ENCODE data around the gene NDUFA11.
"Not testable (repeated sequence)": the region's sequence is repeated elsewhere in the genome, so short reads cannot be mapped to it uniquely, and the experiment has no call there.

NDUFA11 gene

DNA sequence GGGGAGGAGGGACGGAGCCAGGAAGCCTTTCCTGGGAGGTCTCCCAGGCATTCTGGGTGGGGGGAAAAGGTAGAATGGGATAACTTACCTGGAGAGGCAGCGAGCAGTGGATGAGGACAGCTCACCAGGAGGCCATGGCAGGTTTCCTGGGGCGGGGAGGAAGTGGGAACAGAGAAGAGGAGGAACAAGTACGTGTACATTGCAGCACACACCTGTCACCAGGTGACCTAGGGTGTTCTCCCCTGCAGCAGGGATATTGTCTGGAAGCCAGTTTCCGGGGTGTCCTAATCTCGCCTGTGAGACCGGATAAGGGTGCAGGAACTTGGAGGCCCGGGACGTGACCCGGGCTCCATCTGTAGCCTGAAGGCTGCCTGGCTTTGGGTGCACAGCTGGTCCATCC, 52.3 kb downstream of the NDUFA11 start, which contains the start of gene FUT3:
Gene FUT3 (minus strand): TSS at position 148 of the 400 bp plus-strand sequence.
- DNase-seq = no peak

DNA sequence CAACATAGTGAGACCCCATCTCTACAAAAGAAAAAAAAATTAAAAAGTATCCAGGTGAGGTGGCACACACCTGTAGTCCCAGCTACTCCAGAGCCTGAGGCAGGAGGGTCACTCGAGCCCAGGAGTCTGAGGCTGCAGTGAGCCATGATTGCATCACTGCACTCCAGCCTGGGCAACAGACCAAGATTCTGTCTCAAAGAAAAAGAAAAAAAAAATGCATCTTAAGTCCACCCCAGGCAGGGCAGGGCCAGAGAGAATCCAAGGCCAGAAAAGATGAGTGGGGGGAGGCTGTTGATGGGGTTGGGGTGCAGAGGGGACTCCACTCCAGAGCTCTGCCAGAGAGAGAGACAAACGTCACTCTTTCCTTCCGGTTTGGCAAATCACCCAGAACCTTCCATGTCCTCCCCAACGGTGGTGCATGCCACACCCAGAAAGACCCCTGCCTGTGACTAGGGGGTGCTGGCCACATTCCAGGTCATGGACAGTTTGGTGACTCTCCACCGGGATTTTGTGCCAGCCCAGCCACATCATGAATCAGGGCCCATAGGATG, 52.8 kb downstream of the NDUFA11 start:
- DNase-seq = no peak

DNA sequence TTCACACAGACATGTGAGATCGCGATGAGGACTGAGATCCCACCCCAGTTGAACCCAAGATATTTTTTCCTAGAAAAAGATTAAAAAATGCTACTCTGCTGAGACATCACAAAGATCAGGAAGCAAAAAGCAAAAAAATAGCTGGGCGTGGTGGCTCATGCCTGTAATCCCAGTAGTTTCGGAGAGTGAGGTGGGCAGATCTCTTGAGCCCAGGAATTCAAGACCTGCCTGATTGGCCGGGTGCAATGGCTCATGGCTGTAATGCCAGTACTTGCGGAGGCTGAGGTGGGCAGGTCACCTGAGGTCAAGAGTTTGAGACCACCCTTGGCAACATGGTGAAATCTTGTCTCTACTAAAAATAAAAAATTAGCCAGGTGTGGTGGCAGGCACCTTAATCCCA, 53.4 kb downstream of the NDUFA11 start:
- no peak for DNase-seq

DNA sequence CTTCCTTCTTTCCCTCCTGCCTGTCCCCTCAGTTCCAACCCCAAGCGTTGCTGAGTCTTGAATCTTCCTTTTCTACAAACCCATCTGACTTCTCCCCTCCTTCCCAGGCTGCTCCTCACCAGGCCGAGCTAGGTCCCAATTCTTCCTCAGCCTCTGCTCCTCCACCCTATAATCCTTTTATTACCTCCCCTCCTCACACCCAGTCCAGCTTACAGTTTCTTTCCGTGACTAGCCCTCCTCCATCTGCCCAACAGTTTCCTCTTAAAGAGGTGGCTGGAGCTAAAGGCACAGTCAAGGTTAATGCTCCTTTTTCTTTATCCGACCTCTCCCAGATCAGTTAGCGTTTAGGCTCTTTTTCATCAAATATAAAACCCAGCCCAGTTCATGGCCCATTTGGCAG, 55.0 kb downstream of the NDUFA11 start:
- DNase-seq = not testable (repeated sequence)

DNA sequence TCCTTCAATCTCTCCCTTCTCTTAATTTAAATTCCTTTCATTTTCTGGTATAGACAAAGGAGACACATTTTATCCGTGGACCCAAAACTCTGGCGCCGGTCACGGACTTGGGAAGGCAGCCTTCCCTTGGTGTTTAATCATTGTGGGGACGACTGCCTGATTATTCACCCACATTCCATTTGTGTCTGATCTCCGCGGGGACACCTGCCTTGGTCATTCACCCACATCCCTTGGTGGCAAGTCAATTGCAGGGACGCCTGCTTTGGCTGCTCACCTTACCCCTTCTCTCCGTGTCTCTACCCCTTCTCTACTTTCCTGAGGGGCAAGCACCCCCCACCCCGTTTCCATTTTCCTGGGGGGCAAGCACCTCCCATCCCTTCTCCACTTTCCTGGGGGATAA, 55.7 kb downstream of the NDUFA11 start:
- DNase-seq = not testable (repeated sequence)

All from left hindlimb (tissue), 1 donor.